ENCODE data around the gene FLT3.
"Not testable (repeated sequence)": the region's sequence is repeated elsewhere in the genome, so short reads cannot be mapped to it uniquely, and the experiment has no call there.

The FLT3 gene

GRCh38 chr13:28100150-28101121 is at the start of gene FLT3:
TSS of gene FLT3 (minus strand) at chr13:28100576. CDS start at chr13:28100510, 66 bp downstream.
- DNase-seq (ENCODE audit: low read depth in 2 of 2), result peak in 1 of 2 donors; percentile 6

DNA sequence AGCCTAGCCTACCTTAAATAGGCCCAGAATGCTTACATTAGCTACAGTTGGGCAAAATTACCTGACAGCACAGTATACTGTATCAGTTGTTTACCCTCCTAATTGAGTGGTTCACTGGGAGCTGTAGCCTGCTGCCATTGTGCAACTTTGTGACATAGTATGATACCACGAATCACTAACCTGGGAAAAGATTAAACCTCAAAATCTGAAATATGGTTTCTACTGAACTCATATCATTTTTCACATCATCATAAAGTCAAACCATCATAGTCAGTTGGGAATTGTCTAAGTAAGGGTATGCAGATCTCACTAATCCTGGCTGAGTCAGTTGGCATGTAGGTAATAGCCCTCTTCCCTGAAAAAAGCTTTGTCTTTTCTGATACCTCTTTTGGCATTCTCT is 47.1 kb upstream of the FLT3 start:
- no peak for DNase-seq (ENCODE audit: low read depth in 2 of 2)

GRCh38 chr13:28145049-28145448 is 44.7 kb upstream of the FLT3 start:
- DNase-seq (ENCODE audit: low read depth in 2 of 2), result no peak

DNA sequence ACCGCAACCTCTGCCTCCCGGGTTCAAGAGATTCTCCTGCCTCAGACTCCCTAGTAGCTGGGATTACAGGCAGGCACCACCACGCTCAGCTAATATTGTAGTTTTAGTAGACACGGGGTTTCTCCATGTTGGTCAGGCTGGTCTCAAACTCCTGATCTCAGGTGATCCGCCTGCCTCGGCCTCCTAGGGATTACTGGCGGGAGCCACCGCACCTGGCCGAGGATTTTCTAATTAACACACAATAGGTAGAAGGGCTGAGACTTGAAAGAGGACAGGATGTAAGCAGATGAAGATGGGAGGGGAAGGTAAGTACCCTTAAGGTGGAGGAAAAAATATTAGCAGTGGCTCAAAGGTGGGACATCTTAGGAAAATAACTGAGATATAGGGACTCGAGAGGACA is 41.2 kb upstream of the FLT3 start:
- DNase-seq (ENCODE audit: low read depth in 2 of 2), result not testable (repeated sequence)

DNA sequence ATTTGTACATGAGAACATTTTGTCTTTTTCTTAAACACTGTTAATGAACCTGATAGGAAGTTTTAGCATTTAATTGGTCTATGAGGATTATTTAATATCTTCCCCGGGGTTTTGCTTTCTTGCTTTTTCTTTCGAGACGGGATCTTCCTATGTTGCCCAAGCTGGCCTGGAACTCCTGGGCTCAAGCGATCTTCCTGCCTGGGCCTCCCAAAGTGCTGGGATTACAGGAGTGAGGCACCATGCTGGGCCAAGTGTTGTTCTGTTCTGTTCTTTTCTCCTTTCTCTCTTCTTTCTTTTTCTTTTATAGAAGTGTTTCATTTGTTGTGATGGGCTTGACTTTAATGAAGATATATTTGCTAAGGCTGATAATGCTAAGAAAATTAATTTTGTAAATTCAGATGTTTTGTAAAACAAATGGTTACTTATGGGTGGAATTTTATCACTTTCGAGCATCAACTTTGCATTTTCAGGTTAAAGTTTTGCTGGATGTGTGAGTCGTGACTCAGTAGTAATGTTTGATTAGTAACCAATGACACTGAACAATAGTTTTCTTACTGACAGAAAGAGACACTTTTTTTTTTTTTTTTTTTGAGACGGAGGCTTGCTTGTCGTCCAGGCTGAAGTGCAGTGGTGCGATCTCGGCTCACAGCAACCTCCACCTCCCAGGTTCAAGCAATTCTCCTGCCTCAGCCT is 40.2 kb upstream of the FLT3 start:
- no peak for DNase-seq (ENCODE audit: low read depth in 2 of 2)

DNA sequence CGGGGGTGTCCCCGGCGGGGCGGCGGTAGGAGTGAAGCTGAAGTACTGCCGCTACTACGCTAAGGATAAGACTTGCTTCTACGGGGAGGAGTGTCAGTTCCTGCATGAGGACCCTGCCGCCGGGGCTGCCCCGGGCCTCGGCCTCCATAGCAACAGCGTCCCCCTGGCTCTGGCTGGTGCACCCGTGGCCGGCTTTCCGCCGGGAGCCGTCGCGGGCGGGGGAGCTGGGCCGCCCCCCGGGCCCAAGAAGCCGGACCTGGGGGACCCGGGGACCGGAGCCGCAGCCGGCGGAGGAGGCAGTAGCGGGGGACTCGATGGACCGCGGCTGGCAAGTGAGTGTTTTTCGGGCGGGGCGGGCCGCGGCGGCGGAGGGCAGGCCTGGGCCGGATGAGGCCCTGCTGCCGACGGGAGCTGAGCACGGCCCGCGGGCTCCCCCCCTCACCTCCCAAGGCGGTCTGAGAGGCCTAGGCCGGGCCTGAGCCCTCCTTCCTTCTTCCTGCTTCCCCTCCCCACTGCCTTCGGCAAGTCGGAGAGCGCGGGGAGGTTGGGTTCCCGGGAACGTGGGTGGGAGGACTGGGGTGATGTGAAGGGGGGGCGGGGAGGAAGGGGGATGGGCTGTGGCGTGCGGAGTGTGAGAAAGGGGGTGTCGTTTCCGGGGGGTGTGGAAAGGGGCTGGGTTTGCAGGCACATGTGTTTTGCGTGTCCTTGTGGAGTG is 38.5 kb upstream of the FLT3 start:
- peak; percentile 90 to 92 for DNase-seq (ENCODE audit: low read depth in 2 of 2)

- DNase-seq (ENCODE audit: low read depth in 2 of 2), result peak; percentile 83 to 90
These were observed 37.8 kb upstream of the FLT3 start, which contains the start of gene PAN3 for GRCh38 chr13:28138012-28138755. TSS of gene PAN3 (plus strand) at chr13:28138545. CDS start at chr13:28138658, 113 bp downstream.

DNA sequence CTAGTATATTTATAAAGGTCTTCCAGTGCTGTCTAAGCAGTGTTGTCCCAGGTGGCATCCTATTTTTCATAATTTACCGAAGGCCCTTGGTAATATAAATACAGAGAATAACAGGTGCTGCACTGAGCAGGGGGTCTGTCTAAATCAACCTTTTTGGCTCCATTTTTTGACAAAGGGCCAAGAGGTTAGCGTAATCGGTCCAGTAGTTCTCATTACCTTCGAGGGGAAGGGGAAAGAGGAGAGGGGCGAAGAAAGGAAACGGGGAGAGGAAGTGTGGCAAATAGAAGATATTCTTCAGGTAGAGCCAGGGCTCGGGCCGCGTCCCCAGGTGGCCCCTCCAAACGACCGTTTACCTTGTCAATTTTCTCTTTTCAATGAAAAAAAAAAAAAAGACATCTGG is 37.2 kb upstream of the FLT3 start:
- no peak for DNase-seq (ENCODE audit: low read depth in 2 of 2)

DNA sequence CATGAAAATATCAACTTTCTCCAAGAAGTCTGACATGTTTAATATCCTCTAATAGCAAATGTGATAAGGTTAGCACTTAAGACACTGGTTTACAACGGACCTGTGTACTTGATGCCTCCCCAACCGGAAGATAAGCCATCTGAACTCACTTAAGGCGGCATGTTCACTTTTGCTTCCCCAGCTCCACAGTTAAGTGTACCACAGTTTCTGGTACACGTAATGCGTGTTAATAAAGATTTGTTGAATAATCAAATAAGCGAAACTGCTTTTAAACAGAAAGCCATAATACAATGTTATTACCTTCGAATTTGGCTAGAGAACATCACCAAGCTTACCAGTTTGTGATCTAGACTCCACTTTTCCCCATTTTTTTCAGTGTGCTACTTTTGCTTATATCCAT is 36.5 kb upstream of the FLT3 start:
- DNase-seq (ENCODE audit: low read depth in 2 of 2), result no peak

GRCh38 chr13:28131646-28132045 is 31.3 kb upstream of the FLT3 start:
- DNase-seq (ENCODE audit: low read depth in 2 of 2), result no peak

GRCh38 chr13:28129911-28130693 is 29.7 kb upstream of the FLT3 start:
- DNase-seq (ENCODE audit: low read depth in 2 of 2), result no peak

DNA sequence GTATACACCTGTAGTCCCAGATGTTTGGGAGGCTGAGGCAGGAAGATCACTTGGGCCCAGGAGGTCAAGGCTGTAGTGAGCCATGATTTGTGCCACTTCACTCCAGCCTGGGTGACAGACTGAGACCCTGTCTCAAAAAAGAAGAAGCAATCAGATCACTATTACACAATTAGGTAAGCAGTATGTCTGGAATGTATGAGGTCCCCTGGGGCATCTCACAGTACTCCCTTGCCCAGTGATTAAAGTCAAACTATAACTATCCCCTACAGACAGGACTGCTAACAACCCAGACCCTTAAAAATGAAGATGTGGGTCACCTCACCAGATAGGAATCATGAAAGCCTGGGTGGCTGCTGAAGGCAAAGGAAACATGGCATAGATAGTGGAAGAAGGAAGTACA is 28.6 kb upstream of the FLT3 start:
- no peak for DNase-seq (ENCODE audit: low read depth in 2 of 2)

DNA sequence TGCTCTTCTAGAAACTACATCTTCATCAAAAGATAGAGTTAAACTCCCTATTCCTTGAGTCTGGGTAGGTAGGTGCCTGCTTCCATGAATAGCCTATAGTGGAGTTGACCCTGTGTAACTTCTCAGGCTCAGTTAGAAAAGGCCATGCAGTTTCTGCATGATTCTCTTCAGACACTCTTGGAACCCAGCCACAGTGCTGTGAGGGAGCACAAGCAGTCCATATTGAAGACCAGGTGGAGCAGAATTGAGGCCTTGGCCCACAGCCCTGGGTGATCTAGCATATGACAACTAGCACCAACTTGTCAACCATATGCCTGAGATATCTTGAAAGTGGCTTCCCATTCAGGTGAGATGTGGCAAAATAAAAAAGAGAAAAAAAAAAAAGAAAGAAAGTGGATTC is 27.7 kb upstream of the FLT3 start:
- no peak for DNase-seq (ENCODE audit: low read depth in 2 of 2)

- DNase-seq (ENCODE audit: low read depth in 2 of 2), result no peak
These were observed 20.8 kb upstream of the FLT3 start for GRCh38 chr13:28121224-28121623.

GRCh38 chr13:28120317-28120716 is 19.9 kb upstream of the FLT3 start:
- DNase-seq (ENCODE audit: low read depth in 2 of 2), result no peak

DNA sequence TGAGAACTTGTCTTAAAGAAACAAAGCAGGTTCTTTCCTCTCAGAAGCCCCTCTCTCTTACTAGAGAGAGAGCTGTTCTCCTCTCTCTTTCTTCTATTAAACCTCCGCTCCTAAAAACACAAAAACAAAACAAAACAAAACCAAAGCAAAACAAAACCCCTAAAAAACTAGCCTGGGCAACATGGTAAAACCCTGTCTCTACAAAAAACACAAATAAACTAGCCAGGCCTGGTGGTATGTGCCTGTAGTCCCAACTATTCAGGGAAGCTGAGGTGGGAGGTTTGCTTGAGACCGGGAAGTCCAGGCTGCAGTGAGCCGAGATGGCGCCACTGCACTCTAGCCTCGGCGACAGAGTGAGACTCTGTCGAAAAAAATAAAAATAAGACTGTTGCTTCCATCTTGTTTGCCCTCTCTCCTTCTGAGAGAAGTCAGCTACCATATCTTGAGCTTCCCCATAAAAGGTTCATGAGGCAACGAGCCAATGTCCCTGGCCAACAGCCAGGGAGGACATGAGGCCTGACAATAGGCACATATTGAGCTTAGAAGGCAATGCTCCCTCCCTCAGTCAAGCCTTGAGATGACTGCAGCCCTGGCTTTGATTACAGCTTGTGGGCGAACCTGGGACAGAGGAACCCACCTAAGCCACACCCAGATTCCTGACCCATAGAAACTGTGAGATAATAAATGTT is 17.5 kb upstream of the FLT3 start:
- DNase-seq (ENCODE audit: low read depth in 2 of 2), result no peak

DNA sequence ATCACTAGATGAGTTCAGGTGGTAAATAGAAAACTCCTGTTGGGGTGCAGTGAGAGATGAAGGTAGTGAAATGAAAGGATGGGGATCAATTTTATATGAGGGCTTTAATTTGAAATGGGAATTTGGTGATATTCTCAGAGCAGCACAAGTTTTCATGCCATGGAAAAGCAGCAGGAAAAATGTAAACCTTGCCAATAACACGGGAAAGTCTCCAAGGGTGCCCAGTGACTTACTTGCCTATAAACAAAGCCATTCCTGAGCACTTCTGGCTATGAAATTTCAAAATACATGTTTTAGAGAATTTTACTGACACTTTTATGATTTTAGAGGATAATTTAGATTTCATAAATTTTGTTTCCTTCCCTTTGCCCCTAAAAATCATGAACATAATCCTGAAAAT is 16.4 kb upstream of the FLT3 start:
- no peak for DNase-seq (ENCODE audit: low read depth in 2 of 2)

DNA sequence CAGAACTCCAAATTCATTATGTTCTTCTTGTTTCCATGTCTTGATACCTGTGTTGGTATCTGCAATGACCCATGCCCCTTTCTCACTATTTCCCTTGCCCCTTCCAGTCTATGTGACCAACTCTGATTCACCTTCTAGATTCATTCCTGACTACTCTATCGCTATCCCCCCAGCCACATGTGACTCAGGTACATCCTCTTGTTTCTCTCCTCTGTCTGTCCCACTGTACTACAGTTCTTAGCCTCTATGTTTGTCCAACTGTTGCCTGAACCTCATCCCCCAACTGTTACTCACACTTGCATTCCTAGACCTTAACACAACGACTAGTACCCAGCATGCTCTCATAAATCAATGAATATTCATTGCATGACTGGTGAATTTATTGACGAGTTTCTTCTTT is 10.0 kb upstream of the FLT3 start:
- no peak for DNase-seq (ENCODE audit: low read depth in 2 of 2)

GRCh38 chr13:28106976-28107375 is 6.6 kb upstream of the FLT3 start:
- no peak for DNase-seq (ENCODE audit: low read depth in 2 of 2)

DNA sequence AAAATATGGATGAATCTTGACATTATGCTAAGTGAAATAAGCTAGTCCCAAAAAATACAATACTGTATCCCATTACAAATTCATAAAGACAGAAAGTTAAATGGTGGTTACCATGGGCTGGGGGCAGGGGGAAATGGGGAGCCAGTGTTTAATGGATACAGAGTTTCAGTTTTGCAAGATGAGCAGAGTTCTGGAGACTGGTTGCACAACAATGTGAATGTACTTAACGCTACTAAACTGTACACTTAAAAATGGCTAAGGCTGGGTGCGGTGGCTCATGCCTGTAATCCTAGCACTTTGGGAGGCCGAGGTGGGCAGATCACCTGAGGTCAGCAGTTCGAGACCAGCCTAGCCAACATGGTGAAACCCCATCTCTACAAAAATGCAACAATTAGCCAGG is 1.5 kb upstream of the FLT3 start:
- DNase-seq (ENCODE audit: low read depth in 2 of 2), result not testable (repeated sequence)
